Nephron progenitor cell (in vitro differentiated cells): ENCODE measurements around the gene SLC35F6.

Experiments
- DNase-seq: peaks from one replicate; pipeline ENCODE4 v3.0.0; 2021
- H3K27ac Mint-ChIP-seq: 2 replicates; pipeline ENCODE4 v1.8.0; 2021; ENCODE audit warnings: mild to moderate bottlenecking, moderate library complexity, mixed read lengths
- H3K27me3 Mint-ChIP-seq: 2 replicates; pipeline ENCODE4 v1.8.0; 2021; ENCODE audit warnings: mild to moderate bottlenecking, low read depth, mixed read lengths; ENCODE audit not compliant: poor library complexity
- H3K36me3 Mint-ChIP-seq: 2 replicates; pipeline ENCODE4 v1.8.0; 2021; ENCODE audit warnings: low read depth, mixed read lengths
- H3K4me1 Mint-ChIP-seq: 2 replicates; pipeline ENCODE4 v1.8.0; 2021; ENCODE audit warnings: mixed read lengths
- H3K4me3 Mint-ChIP-seq: 2 replicates; pipeline ENCODE4 v1.8.0; 2021; ENCODE audit warnings: mild to moderate bottlenecking, moderate library complexity, mixed read lengths
- H3K9me3 Mint-ChIP-seq: 2 replicates; pipeline ENCODE4 v1.8.0; 2021; ENCODE audit warnings: mild to moderate bottlenecking, moderate library complexity, mixed read lengths
- CTCF ChIP-seq: fragments of 200-600 bp; sonication (generic); IDR thresholded peaks from 2 replicates; pipeline ENCODE4 v1.5.0; 2021; ENCODE audit warnings: antibody characterized with exemption

The SLC35F6 gene

GRCh38 chr2:26764078-26764887, at the start of gene SLC35F6:
Gene SLC35F6, plus strand, starts transcription at chr2:26764284. Its CDS starts 66 bp downstream, at chr2:26764350.
- Mint-ChIP-seq H3K4me3 (peak within 1 kb of the TSS; percentile 88), H3K27ac (peak within 1 kb of the TSS; percentile 74), H3K27me3 (no peaks in the 10 kb centered on the region), H3K36me3 (no peaks in the 10 kb centered on the region), H3K4me1 (peaks cover 43% of the 10 kb centered on the region), H3K9me3 (no peaks in the 10 kb centered on the region)
- TF ChIP-seq CTCF: no peak
- DNase-seq: peak; percentile 86

GRCh38 chr2:26715528-26716270, 48.4 kb upstream of the SLC35F6 start:
- no peak overlapping the region for H3K27ac Mint-ChIP-seq
- no peak for TF ChIP-seq CTCF
- H3K4me1 Mint-ChIP-seq: peaks cover 26% of the 10 kb centered on the region
- H3K27me3 Mint-ChIP-seq: peaks cover 9% of the 10 kb centered on the region
- no peak overlapping the region for H3K4me3 Mint-ChIP-seq
- no peak for DNase-seq
- no peaks in the 10 kb centered on the region for H3K36me3 Mint-ChIP-seq
- H3K9me3 Mint-ChIP-seq: no peaks in the 10 kb centered on the region

GRCh38 chr2:26716340-26716739, 47.7 kb upstream of the SLC35F6 start:
- H3K4me3 Mint-ChIP-seq: no peak overlapping the region
- H3K9me3 Mint-ChIP-seq: no peaks in the 10 kb centered on the region
- H3K4me1 Mint-ChIP-seq: peaks cover 23% of the 10 kb centered on the region
- DNase-seq: no peak
- H3K27ac Mint-ChIP-seq: no peak overlapping the region
- peaks cover 9% of the 10 kb centered on the region for H3K27me3 Mint-ChIP-seq
- no peaks in the 10 kb centered on the region for H3K36me3 Mint-ChIP-seq
- TF ChIP-seq CTCF: no peak

GRCh38 chr2:26716769-26717168, 47.3 kb upstream of the SLC35F6 start:
- H3K36me3 Mint-ChIP-seq: no peaks in the 10 kb centered on the region
- TF ChIP-seq CTCF: no peak
- H3K9me3 Mint-ChIP-seq: no peaks in the 10 kb centered on the region
- H3K4me3 Mint-ChIP-seq: no peak overlapping the region
- DNase-seq: no peak
- H3K27me3 Mint-ChIP-seq: peaks cover 9% of the 10 kb centered on the region
- no peak overlapping the region for H3K27ac Mint-ChIP-seq
- peaks cover 23% of the 10 kb centered on the region for H3K4me1 Mint-ChIP-seq

- H3K27me3 Mint-ChIP-seq: peaks cover 9% of the 10 kb centered on the region
Observed at GRCh38 chr2:26717362-26717761, 46.7 kb upstream of the SLC35F6 start.

More at GRCh38 chr2:26717362-26717761, 46.7 kb upstream of the SLC35F6 start:
- Mint-ChIP-seq H3K36me3 (no peaks in the 10 kb centered on the region), H3K4me3 (no peak overlapping the region), H3K27ac (no peak overlapping the region), H3K9me3 (no peaks in the 10 kb centered on the region), H3K4me1 (peaks cover 17% of the 10 kb centered on the region)
- TF ChIP-seq CTCF: no peak
- DNase-seq: no peak
